ENCODE data around the gene RAB11FIP3.
"Not testable (repeated sequence)": the region's sequence is repeated elsewhere in the genome, so short reads cannot be mapped to it uniquely, and the experiment has no call there.

Gene RAB11FIP3

DNA sequence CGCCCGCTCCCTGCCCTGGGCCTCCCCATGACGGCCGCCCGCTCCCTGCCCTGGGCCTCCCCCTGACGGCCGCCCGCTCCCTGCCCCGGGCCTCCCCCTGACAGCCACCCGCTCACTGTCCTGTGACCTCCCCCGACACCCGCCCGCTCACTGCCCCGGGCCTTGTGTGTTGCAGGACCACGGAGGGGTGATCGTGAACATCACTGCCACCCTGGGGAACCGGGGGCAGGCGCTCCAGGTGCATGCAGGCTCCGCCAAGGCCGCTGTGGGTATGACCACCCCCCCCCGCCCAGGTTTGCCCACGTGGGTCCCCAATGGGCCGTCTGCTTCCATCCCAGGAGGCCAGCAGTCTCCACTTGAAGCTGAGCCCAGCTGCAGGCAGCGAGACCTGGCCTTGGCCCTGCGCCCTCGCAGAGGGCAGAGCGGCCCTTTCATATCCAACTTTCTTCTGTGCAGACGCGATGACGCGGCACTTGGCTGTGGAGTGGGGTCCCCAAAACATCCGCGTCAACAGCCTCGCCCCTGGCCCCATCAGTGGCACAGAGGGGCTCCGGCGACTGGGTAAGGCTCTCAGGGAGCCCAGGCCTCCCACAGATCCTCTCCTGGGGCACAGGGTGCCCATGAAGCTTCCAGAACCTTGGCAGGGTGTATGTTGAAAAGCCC, 14.8 kb upstream of the RAB11FIP3 start:
- in situ Hi-C loops (cut with HindIII; ENCODE audit: low sequenced_read_pairs): no loop called here
- TF ChIP-seq, protein P1, sequence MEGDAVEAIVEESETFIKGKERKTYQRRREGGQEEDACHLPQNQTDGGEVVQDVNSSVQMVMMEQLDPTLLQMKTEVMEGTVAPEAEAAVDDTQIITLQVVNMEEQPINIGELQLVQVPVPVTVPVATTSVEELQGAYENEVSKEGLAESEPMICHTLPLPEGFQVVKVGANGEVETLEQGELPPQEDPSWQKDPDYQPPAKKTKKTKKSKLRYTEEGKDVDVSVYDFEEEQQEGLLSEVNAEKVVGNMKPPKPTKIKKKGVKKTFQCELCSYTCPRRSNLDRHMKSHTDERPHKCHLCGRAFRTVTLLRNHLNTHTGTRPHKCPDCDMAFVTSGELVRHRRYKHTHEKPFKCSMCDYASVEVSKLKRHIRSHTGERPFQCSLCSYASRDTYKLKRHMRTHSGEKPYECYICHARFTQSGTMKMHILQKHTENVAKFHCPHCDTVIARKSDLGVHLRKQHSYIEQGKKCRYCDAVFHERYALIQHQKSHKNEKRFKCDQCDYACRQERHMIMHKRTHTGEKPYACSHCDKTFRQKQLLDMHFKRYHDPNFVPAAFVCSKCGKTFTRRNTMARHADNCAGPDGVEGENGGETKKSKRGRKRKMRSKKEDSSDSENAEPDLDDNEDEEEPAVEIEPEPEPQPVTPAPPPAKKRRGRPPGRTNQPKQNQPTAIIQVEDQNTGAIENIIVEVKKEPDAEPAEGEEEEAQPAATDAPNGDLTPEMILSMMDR (IDR thresholded peaks at IDR 0.05; ENCODE audit: low read depth, low read length): no peak
- DNase-seq (ENCODE audit: low read depth, low spot score): no peak
- no peak overlapping the region for H3K4me3 ChIP-seq (ENCODE audit: low read depth, low read length)

DNA sequence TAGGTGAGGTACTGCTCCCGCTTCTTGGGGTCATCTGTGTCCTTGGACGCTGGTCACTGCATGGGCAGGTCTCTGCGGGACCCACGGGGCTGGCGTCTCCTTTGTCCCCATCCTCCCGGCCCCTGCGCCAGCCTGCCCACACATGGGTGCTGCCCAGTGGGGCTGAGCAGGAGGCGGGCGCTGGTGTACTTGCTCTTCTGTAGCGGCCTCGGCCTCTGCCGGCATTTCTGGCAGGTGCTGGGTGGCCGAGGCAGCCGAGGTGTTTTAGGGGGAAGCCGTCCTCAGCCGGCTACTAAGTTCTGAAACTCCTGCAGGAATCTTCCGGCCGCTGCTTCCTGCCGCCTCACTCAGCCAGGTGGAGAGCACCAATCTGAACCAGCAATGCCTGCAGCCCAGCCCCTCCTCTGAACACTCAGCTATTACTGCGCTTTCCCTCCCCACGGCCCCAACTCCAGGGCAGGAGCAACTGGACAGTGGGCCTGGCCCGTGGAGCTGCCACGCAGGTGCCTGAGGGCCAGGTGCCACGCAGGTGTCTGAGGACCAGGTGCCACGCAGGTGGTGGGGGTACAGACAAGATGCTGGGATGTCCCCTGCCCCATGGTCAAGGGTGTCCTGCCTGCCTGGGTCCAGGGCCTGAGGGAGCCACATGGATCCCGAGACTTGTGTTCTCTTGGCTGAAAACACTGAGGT, 13.7 kb upstream of the RAB11FIP3 start:
- DNase-seq (ENCODE audit: low read depth, low spot score): no peak
- in situ Hi-C loops (cut with HindIII; ENCODE audit: low sequenced_read_pairs): no loop called here
- TF ChIP-seq, protein P1 (IDR thresholded peaks at IDR 0.05; ENCODE audit: low read depth, low read length): no peak

DNA sequence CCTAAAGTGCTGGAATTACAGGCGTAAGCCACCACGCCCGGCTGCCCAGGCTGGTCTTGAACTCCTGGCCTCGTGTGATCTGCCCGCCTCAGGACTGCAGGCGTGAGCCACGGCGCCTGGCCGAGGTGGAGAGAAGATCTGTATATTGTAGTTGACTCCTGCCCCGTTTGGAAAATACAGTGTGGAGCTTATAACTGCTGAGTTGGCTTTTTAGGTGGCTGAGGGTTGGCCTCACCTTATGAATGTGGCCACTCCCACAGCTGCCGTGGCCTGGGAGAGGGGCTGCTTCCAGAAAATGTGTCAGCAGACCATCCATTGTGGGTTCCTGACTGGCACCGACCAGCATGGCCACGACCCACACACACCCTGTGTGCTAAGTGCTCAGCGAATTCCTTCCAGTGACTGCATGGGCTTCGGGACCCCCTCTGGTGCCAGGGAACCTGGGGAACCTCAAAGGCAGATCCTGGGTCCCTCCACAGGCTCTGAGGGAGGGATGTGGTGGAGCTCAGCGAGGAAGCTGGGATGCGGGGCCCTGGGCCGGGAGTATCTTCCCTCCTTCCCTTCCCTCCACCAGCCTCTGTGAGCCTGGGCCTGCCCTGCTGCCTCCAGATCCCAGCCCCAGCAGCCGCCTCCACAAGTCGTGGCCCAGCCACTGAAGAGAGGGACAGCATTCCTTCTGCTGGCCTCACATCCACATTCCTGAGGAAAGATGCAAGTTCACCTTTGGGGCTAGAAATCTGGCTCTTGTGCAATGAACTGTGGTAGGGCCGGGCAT, 10.9 kb upstream of the RAB11FIP3 start:
- no peak for DNase-seq (ENCODE audit: low read depth, low spot score)
- TF ChIP-seq, protein P1 (IDR thresholded peaks at IDR 0.05; ENCODE audit: low read depth, low read length): no peak
- no peak overlapping the region for H3K4me3 ChIP-seq (ENCODE audit: low read depth, low read length)
- in situ Hi-C loops (cut with HindIII; ENCODE audit: low sequenced_read_pairs): no loop called here

More for the DNA sequence above, 13.7 kb upstream of the RAB11FIP3 start:
- H3K4me3 ChIP-seq (ENCODE audit: low read depth, low read length): no peak overlapping the region

DNA sequence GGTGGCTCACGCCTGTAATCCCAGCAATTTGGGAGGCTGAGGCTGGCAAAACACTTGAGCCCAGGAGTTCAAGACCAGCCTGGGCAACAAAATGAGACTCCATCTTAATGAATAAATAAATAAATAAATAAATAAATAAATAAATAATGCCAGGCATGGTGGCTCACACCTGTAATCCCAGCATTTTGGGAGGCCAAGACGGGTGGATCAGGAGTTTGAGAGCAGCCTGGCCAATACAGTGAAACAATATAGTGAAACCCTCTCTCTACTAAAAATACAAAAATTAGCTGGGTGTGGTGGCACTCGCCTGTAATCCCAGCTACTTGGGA, 10.3 kb upstream of the RAB11FIP3 start:
- DNase-seq (ENCODE audit: low read depth, low spot score); H3K4me3 ChIP-seq (ENCODE audit: low read depth, low read length); in situ Hi-C loops (cut with HindIII; ENCODE audit: low sequenced_read_pairs): not testable (repeated sequence)

DNA sequence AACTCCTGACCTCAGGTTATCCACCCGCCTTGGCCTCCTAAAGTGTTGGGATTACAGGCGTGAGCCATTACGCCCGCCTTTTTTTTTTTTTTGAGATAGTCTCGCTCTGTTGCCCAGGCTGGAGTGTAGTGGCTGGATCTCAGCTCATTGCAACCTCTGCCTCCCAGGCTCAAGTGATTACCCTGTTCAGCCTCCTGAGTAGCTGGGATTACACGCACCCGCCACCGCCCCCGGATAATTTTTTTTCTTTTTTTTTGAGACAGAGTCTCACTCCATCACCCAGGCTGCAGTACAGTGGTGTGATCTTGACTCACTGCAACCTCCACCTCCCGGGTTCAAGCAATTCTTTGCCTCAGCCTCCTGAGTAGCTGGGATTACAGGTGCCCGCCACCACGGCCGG, 3.3 kb upstream of the RAB11FIP3 start:
- H3K4me3 ChIP-seq (ENCODE audit: low read depth, low read length); in situ Hi-C loops (cut with HindIII; ENCODE audit: low sequenced_read_pairs); DNase-seq (ENCODE audit: low read depth, low spot score): not testable (repeated sequence)

DNA sequence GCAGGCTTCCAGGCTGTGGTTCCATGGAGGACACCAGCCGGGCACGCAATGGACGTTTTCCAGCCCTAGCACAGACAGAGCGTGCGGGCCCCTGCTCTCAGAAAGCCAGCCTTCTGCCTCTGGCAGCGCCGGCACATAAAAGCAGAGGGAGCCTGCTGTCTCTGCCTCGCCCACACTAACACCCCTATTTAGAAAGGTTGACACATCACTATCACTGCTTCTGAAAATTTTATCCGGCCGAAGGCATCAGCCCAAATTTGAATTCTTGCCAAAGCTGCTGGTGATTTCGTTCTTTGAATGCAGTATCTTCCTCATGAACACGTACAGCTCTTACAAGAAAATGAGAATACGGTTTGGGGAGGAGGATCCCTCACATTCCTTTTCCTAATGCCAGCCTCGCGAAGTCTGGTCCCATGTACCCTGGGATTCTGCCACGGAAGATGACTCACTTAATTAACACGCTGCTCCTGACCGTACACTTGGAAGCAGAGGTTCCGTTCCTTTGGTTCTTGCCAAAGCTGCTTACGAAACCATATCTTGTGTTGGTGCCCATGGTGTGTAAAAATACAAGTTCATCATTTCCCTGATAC, 1.3 kb upstream of the RAB11FIP3 start:
- in situ Hi-C loops (cut with HindIII; ENCODE audit: low sequenced_read_pairs): no loop called here
- peak overlapping the region; percentile 1 for H3K4me3 ChIP-seq (ENCODE audit: low read depth, low read length)
- TF ChIP-seq, protein P1 (IDR thresholded peaks at IDR 0.05; ENCODE audit: low read depth, low read length): no peak
- DNase-seq (ENCODE audit: low read depth, low spot score): peak; percentile 93

DNA sequence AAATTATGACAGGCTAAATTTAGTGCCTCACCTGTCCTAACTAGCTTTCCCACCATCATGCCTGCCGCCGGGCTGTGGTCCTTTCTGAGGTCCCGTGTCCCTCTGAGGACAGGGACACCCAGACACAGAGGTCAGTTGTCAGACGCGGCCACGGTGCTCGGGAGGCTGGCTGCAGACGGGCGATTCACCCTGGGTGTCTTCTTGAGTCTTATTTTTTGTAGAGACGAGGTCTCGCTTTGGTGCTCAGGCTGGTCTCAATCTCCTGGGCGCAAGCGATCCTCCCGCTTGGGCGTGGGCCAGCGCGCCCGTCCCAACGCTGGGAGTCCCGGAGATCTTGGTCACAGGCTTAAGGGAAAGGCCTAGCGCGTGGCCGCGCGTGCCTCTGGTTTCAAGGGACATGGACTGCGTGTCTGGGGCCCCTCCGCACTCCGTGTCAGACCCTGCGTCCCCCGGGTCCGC, 797 bp upstream of the RAB11FIP3 start:
- H3K4me3 ChIP-seq (ENCODE audit: low read depth, low read length): peak overlapping the region; percentile 68
- peak; percentile 44 for DNase-seq (ENCODE audit: low read depth, low spot score)
- in situ Hi-C loops (cut with HindIII; ENCODE audit: low sequenced_read_pairs): no loop called here
- TF ChIP-seq, protein P1 (IDR thresholded peaks at IDR 0.05; ENCODE audit: low read depth, low read length): no peak
